DOHH2 (cell line): ENCODE results near the gene UNC5A.

Experiments
- H3F3A ChIP-seq: fragments of 200-600 bp; sonication (generic), shearing (Covaris generic); 2 replicates; pipeline ENCODE4 v1.6.0; 2016; ENCODE audit warnings: antibody characterized with exemption, mild to moderate bottlenecking; ENCODE audit not compliant: control insufficient read depth, insufficient read depth
- H3K27ac ChIP-seq: fragments of 200-600 bp; sonication (generic); 2 replicates; pipeline ENCODE4 v1.5.1; 2014; ENCODE audit warnings: low read depth, mild to moderate bottlenecking, low read length, moderate library complexity
- H3K27me3 ChIP-seq: fragments of 200-600 bp; sonication (generic); 2 replicates; pipeline ENCODE4 v1.6.1; 2014; ENCODE audit warnings: mild to moderate bottlenecking, low read length, mixed read lengths; ENCODE audit not compliant: control insufficient read depth
- H3K36me3 ChIP-seq: fragments of 200-600 bp; sonication (generic); 2 replicates; pipeline ENCODE4 v1.6.1; 2014; ENCODE audit warnings: mild to moderate bottlenecking, low read length, moderate library complexity, mixed read lengths; ENCODE audit not compliant: control insufficient read depth
- H3K4me1 ChIP-seq: fragments of 200-600 bp; sonication (generic); 2 replicates; pipeline ENCODE4 v1.6.1; 2014; ENCODE audit warnings: mild to moderate bottlenecking, low read length, mixed read lengths; ENCODE audit not compliant: control insufficient read depth
- H3K4me2 ChIP-seq: fragments of 200-600 bp; sonication (generic); 2 replicates; pipeline ENCODE4 v1.6.0; 2014; ENCODE audit warnings: mild to moderate bottlenecking, low read length, moderate library complexity
- H3K4me3 ChIP-seq: fragments of 200-600 bp; sonication (generic); 2 replicates; pipeline ENCODE4 v1.5.1; 2014; ENCODE audit warnings: mild to moderate bottlenecking, low read length, mixed read lengths
- H3K79me2 ChIP-seq: fragments of 200-600 bp; sonication (generic); 2 replicates; pipeline ENCODE4 v1.6.1; 2014; ENCODE audit warnings: mild to moderate bottlenecking, low read length, mixed read lengths; ENCODE audit not compliant: control insufficient read depth
- H3K9me2 ChIP-seq: fragments of 200-600 bp; sonication (generic); replicated peaks from 2 replicates; pipeline ENCODE4 v1.6.1; 2014; ENCODE audit warnings: mild to moderate bottlenecking, low read length, mixed read lengths; ENCODE audit not compliant: control insufficient read depth
- H3K9me3 ChIP-seq: fragments of 200-600 bp; sonication (generic); 2 replicates; pipeline ENCODE4 v1.6.1; 2014; ENCODE audit warnings: antibody characterized with exemption, low read length, mixed read lengths; ENCODE audit not compliant: control insufficient read depth, insufficient read depth
- H4K20me1 ChIP-seq: fragments of 200-600 bp; sonication (generic); 2 replicates; pipeline ENCODE4 v1.6.0; 2014; ENCODE audit warnings: low read depth, mild to moderate bottlenecking, antibody characterized with exemption, low read length, moderate library complexity; ENCODE audit not compliant: control insufficient read depth, insufficient read depth
- CTCF ChIP-seq: fragments of 200-600 bp; sonication (generic); IDR thresholded peaks from one replicate; pipeline ENCODE4 v1.5.1; 2014; ENCODE audit warnings: antibody characterized with exemption, mild to moderate bottlenecking, low read depth, low read length; ENCODE audit not compliant: poor library complexity, severe bottlenecking
- EZH2phosphoT487 ChIP-seq: fragments of 200-600 bp; sonication (generic); IDR thresholded peaks from 2 replicates; pipeline ENCODE4 v1.6.1; 2017; ENCODE audit warnings: borderline replicate concordance, mild to moderate bottlenecking, antibody characterized with exemption, low read length, moderate library complexity, mixed read lengths

The UNC5A gene

GRCh38 chr5:176789873-176790615 lies 20.3 kb upstream of the UNC5A start:
- no peak overlapping the region for H3K4me2 ChIP-seq
- H4K20me1 ChIP-seq: no peaks in the 10 kb centered on the region
- no peak overlapping the region for H3K4me3 ChIP-seq
- H3K79me2 ChIP-seq: no peaks in the 10 kb centered on the region
- H3K9me2 ChIP-seq: no peaks in the 10 kb centered on the region
- H3K9me3 ChIP-seq: no peaks in the 10 kb centered on the region
- no peaks in the 10 kb centered on the region for H3K36me3 ChIP-seq
- no peaks in the 10 kb centered on the region for H3F3A ChIP-seq
- peaks cover 13% of the 10 kb centered on the region for H3K27me3 ChIP-seq
- H3K4me1 ChIP-seq: no peaks in the 10 kb centered on the region
- no peak overlapping the region for H3K27ac ChIP-seq
- TF ChIP-seq CTCF (no peak), EZH2phosphoT487 (no peak)

GRCh38 chr5:176790941-176791340 lies 19.4 kb upstream of the UNC5A start:
- H3K9me2 ChIP-seq: no peaks in the 10 kb centered on the region
- H3K27ac ChIP-seq: no peak overlapping the region
- no peaks in the 10 kb centered on the region for H3F3A ChIP-seq
- TF ChIP-seq CTCF: no peak
- TF ChIP-seq EZH2phosphoT487: no peak
- no peaks in the 10 kb centered on the region for H3K9me3 ChIP-seq
- H3K4me1 ChIP-seq: no peaks in the 10 kb centered on the region
- no peak overlapping the region for H3K4me2 ChIP-seq
- H3K27me3 ChIP-seq: peaks cover 13% of the 10 kb centered on the region
- H3K36me3 ChIP-seq: no peaks in the 10 kb centered on the region
- H3K4me3 ChIP-seq: no peak overlapping the region
- H4K20me1 ChIP-seq: no peaks in the 10 kb centered on the region
- no peaks in the 10 kb centered on the region for H3K79me2 ChIP-seq

GRCh38 chr5:176792655-176793342 lies 17.6 kb upstream of the UNC5A start:
- Histone ChIP-seq H3K9me2 (no peaks in the 10 kb centered on the region), H3F3A (no peaks in the 10 kb centered on the region), H3K36me3 (no peaks in the 10 kb centered on the region), H3K9me3 (no peaks in the 10 kb centered on the region), H4K20me1 (no peaks in the 10 kb centered on the region), H3K27me3 (peaks cover 13% of the 10 kb centered on the region), H3K4me1 (no peaks in the 10 kb centered on the region), H3K27ac (no peak overlapping the region), H3K4me2 (no peak overlapping the region), H3K4me3 (no peak overlapping the region), H3K79me2 (no peaks in the 10 kb centered on the region)
- no peak for TF ChIP-seq CTCF
- no peak for TF ChIP-seq EZH2phosphoT487
